Measurements from ENCODE around the gene FAM240B.

GRCh38 chr9:38651400-38652042 is 68.4 kb downstream of the FAM240B start:
- no peak for TF ChIP-seq YY1 (IDR thresholded peaks at IDR 0.05; ENCODE audit: low read depth)
- no peak for TF ChIP-seq CREB1 (IDR thresholded peaks at IDR 0.05; ENCODE audit: low read depth)
- TF ChIP-seq TAF1 (IDR thresholded peaks at IDR 0.05; ENCODE audit: low read depth) = no peak
- TF ChIP-seq CEBPB (IDR thresholded peaks at IDR 0.05) = no peak
- no peak for TF ChIP-seq ZBTB7A (IDR thresholded peaks at IDR 0.05; ENCODE audit: low read depth)
- TF ChIP-seq MAX (IDR thresholded peaks at IDR 0.05) = no peak
- no peak for TF ChIP-seq TCF12 (IDR thresholded peaks at IDR 0.05; ENCODE audit: low read depth)
- no peak for TF ChIP-seq REST (IDR thresholded peaks at IDR 0.05; ENCODE audit: low read depth)
- TF ChIP-seq RAD21 (IDR thresholded peaks at IDR 0.05; ENCODE audit: low read depth) = no peak
